Measurements from ENCODE around the gene SND1.

The SND1 gene

DNA sequence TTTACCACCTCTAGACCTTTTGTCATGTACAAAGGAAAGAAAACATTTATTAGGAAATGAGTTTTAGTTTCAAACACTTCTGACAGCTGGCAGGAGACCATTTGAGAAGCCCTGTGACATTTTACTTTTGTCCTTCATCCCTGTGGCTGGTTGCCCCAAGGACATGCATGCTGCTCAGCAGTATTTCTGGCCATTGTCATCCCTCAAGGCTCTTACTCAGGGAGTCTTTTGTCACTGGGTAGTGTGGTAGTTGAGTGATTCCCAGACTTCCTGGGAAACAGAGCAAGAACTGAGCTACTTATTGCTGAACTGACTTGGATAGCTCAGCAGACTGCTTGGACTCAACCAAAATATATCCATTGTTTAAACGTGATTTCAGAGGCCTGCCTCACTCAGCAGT lies 236.4 kb downstream of the SND1 start:
- TF ChIP-seq CTCF (IDR thresholded peaks at IDR 0.05; ENCODE audit: low read depth, low read length), result no peak
- no peak overlapping the region for H3K4me3 ChIP-seq (ENCODE audit: low read depth, low read length)

GRCh38 chr7:127888825-127889224 lies 236.8 kb downstream of the SND1 start:
- no peak for TF ChIP-seq CTCF (IDR thresholded peaks at IDR 0.05; ENCODE audit: low read depth, low read length)

DNA sequence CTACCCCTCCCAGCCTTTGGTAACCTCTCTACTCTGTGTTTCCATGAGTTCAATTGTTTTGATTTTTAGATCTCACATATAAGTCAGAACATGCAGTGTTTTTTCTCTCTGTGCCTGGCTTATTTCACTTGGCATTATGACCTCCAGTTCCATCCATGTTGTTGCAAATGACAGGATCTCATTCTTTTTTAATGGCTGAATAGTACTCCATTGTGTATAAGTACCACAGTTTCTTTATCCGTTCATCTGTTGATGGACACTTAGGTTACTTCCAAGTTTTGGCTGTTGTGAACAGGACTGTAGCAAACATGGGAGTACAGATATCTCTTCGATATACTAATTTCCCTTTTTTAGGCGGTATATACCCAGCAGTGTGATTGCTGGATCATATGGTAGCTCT lies 237.7 kb downstream of the SND1 start:
- TF ChIP-seq CTCF (IDR thresholded peaks at IDR 0.05; ENCODE audit: low read depth, low read length), result no peak
- no peak overlapping the region for H3K4me3 ChIP-seq (ENCODE audit: low read depth, low read length)

More at GRCh38 chr7:127888825-127889224, 236.8 kb downstream of the SND1 start:
- no peak overlapping the region for H3K4me3 ChIP-seq (ENCODE audit: low read depth, low read length)

GRCh38 chr7:127890726-127891125 lies 238.7 kb downstream of the SND1 start:
- H3K4me3 ChIP-seq (ENCODE audit: low read depth, low read length), result no peak overlapping the region
- TF ChIP-seq CTCF (IDR thresholded peaks at IDR 0.05; ENCODE audit: low read depth, low read length), result no peak

DNA sequence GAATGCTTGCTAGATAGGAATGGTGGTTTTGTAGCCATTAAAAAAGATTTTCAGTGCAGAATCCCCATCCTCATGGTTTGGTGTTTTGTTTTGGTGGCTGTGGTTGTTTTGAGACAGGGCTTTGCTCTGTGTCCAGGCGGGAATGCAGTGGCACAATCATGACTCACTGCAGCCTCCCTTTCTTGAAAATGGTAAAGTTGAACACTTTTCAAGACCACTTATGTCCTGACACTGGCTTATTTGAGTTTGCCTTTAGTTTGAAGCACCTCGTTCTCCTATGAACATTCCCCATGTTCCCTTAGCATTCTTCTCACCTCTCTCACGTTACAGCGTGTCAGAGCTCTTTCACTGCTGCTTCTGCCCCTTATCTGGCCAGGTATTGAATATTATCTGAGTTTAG lies 239.2 kb downstream of the SND1 start:
- no peak for TF ChIP-seq CTCF (IDR thresholded peaks at IDR 0.05; ENCODE audit: low read depth, low read length)
- no peak overlapping the region for H3K4me3 ChIP-seq (ENCODE audit: low read depth, low read length)

DNA sequence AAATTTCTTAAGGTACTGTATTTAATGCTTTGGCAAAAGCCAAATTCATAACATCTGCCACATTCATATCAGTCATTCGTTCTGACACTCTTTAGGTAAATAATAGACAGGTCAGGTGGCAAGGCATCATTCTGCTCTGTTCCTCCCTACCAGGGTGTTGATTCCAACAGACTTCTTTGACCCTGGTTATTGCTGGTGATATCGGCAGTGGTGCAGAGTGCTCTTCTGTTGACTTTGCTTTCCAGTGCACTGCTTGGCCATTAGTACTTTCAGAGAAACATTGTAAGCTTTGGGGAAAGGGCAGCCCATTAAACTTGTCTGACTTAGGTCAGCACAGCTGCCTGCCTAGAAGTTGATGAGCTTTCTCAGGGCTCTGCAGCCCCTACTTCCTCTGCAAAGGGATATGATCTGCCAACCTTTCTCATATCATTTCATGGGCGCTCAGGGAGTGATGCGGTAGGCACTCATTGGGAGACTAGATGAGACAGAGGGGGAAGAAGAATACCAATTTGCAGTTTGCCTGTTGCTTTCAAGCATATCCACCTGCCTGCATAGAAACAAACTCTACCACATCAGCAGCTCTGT lies 240.0 kb downstream of the SND1 start:
- H3K4me3 ChIP-seq (ENCODE audit: low read depth, low read length), result no peak overlapping the region
- no peak for TF ChIP-seq CTCF (IDR thresholded peaks at IDR 0.05; ENCODE audit: low read depth, low read length)

GRCh38 chr7:127892488-127893314 lies 240.7 kb downstream of the SND1 start:
- H3K4me3 ChIP-seq (ENCODE audit: low read depth, low read length), result no peak overlapping the region
- TF ChIP-seq CTCF (IDR thresholded peaks at IDR 0.05; ENCODE audit: low read depth, low read length), result no peak
